ENCODE results near the gene RRP36. TPM values are rescaled to one million over a fixed set of nuclear protein-coding genes. Genes with fewer than 3 reads are reported as not detected.

The RRP36 gene
- total RNA-seq, 1 donor from 2014 or later: 20.6 TPM

- Histone ChIP-seq H3K9me3 (no peaks in the 10 kb centered on the region), H3K36me3 (peaks cover 8 to 27% of the 10 kb centered on the region in 2 donors), H3K4me3 (peak overlapping the region; percentile 55 to 59), H3K4me1 (peaks cover 0 to 5% of the 10 kb centered on the region in 2 donors), H3K27me3 (peaks cover 4% of the 10 kb centered on the region), H3K27ac (no peak overlapping the region)
- no peak for TF ChIP-seq CTCF (IDR thresholded peaks at IDR 0.05)
- intact Hi-C loops (cut with DNase I): no loop called here
- no peak for DNase-seq (ENCODE audit: low spot score in 2 of 2)
These were observed 55.3 kb downstream of the RRP36 start for GRCh38 chr6:43076464-43077332.

GRCh38 chr6:43077333-43077809 lies 55.9 kb downstream of the RRP36 start:
- Histone ChIP-seq H3K36me3 (peaks cover under 1 to 20% of the 10 kb centered on the region in 2 donors), H3K27ac (no peak overlapping the region), H3K27me3 (peaks cover 4% of the 10 kb centered on the region), H3K4me3 (peak overlapping the region; percentile 55 to 59), H3K4me1 (peaks cover 0 to 5% of the 10 kb centered on the region in 2 donors), H3K9me3 (no peaks in the 10 kb centered on the region)
- intact Hi-C loops (cut with DNase I): no loop called here
- DNase-seq (ENCODE audit: low spot score in 2 of 2): no peak
- TF ChIP-seq CTCF (IDR thresholded peaks at IDR 0.05): no peak

DNA sequence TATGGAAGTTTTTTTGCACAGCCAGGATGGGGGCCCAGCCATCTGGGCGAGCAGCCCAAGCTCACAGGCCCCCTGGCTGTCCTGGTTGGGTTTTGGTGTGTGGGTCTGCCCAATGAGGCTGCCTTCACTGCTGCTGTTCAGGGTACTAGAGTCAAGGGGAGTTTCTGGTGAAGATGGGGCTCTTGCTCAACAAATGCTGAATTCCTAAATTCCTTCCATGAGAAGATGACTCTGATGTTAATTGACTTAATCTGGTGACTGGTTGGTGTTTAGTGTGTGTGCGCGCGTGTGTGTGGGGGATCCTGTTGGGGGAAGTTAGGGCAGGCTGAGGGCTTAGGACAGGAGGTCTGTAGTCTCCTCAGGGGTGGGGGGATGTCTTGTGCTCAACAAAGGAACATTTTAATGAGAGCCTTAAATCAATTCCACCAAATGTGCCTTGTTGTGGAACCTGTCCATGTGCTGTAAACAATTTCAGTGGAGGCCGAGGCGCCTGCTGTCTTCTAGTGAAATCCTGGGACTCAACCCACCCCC lies 56.6 kb downstream of the RRP36 start:
- no peak for DNase-seq (ENCODE audit: low spot score in 2 of 2)
- Histone ChIP-seq H3K27ac (no peak overlapping the region), H3K4me3 (no peak overlapping the region), H3K9me3 (no peaks in the 10 kb centered on the region), H3K36me3 (peaks cover 0 to 13% of the 10 kb centered on the region in 2 donors), H3K4me1 (peaks cover 0 to 5% of the 10 kb centered on the region in 2 donors), H3K27me3 (peaks cover 4% of the 10 kb centered on the region)
- intact Hi-C loops (cut with DNase I): no loop called here
- TF ChIP-seq CTCF (IDR thresholded peaks at IDR 0.05): no peak

GRCh38 chr6:43078691-43079090 lies 57.3 kb downstream of the RRP36 start:
- peaks cover 0 to 5% of the 10 kb centered on the region in 2 donors for H3K4me1 ChIP-seq

More at GRCh38 chr6:43078691-43079090, 57.3 kb downstream of the RRP36 start:
- peaks cover 4% of the 10 kb centered on the region for H3K27me3 ChIP-seq
- H3K9me3 ChIP-seq: no peaks in the 10 kb centered on the region
- H3K36me3 ChIP-seq: peaks cover 0 to 8% of the 10 kb centered on the region in 2 donors
- intact Hi-C loops (cut with DNase I): no loop called here
- DNase-seq (ENCODE audit: low spot score in 2 of 2): no peak
- no peak overlapping the region for H3K27ac ChIP-seq
- H3K4me3 ChIP-seq: no peak overlapping the region
- no peak for TF ChIP-seq CTCF (IDR thresholded peaks at IDR 0.05)

Other genes with a start within 250 kb of the RRP36 start
- 9.7 TPM for gene BICRAL, start 239.6 kb upstream of the RRP36 start, total RNA-seq
- gene RPL7L1, start 142.0 kb upstream of the RRP36 start, total RNA-seq: 34.8 TPM
- gene PTCRA, start 105.6 kb upstream of the RRP36 start, total RNA-seq: not detected
- 49.6 TPM for gene CNPY3, start 92.1 kb upstream of the RRP36 start, total RNA-seq
- not detected for gene GNMT, start 60.9 kb upstream of the RRP36 start, total RNA-seq
- 8.9 TPM for gene PEX6, start 42.4 kb upstream of the RRP36 start, total RNA-seq
- gene PPP2R5D, start 37.1 kb upstream of the RRP36 start, total RNA-seq: 27.7 TPM
- 61.1 TPM for gene MEA1, start 7.7 kb upstream of the RRP36 start, total RNA-seq
- gene KLHDC3, start 7.4 kb upstream of the RRP36 start, total RNA-seq: 64.0 TPM
- 26.7 TPM for gene CUL7, start 32.2 kb downstream of the RRP36 start, total RNA-seq
- gene MRPL2, start 37.8 kb downstream of the RRP36 start, total RNA-seq: 42.3 TPM
- gene KLC4, start 38.0 kb downstream of the RRP36 start, total RNA-seq: 17.8 TPM
- gene PTK7, start 54.7 kb downstream of the RRP36 start, total RNA-seq: 34.9 TPM
- gene SRF, start 149.6 kb downstream of the RRP36 start, total RNA-seq: 71.2 TPM
- gene CUL9, start 160.6 kb downstream of the RRP36 start, total RNA-seq: 36.1 TPM
- 39.1 TPM for gene DNPH1, start 207.9 kb downstream of the RRP36 start, total RNA-seq
- gene TTBK1, start 221.9 kb downstream of the RRP36 start, total RNA-seq: not detected

Measured in ascending aorta (tissue), 2 donors.